Measurements from ENCODE around the gene PEX7.
"Not testable (repeated sequence)": the region's sequence is repeated elsewhere in the genome, so short reads cannot be mapped to it uniquely, and the experiment has no call there.

Gene PEX7

GRCh38 chr6:136904477-136904876 is 82.1 kb downstream of the PEX7 start:
- not testable (repeated sequence) for DNase-seq

DNA sequence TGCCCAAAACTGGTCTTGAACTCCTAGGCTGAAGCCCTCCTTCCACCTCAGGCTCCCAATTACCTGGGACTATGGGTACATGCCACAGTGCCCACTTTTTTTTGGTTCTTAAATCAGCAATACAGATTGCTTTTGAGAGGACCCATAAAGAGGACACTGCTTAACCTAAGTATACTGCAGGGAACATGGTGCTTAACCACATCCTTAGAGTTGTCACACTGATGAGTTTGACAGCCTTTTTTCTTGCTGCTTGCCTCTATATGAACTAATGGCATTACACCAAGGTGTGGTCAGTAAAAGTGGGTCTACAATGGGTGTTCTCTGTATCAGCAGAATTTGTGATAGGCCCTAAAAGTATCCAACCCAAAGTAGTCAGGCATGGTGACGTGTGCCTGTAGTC is 92.6 kb downstream of the PEX7 start:
- no peak for DNase-seq

GRCh38 chr6:136918706-136919105 is 96.3 kb downstream of the PEX7 start:
- no peak for DNase-seq

- DNase-seq = no peak
Measured at GRCh38 chr6:136920216-136920615, 97.8 kb downstream of the PEX7 start.

DNA sequence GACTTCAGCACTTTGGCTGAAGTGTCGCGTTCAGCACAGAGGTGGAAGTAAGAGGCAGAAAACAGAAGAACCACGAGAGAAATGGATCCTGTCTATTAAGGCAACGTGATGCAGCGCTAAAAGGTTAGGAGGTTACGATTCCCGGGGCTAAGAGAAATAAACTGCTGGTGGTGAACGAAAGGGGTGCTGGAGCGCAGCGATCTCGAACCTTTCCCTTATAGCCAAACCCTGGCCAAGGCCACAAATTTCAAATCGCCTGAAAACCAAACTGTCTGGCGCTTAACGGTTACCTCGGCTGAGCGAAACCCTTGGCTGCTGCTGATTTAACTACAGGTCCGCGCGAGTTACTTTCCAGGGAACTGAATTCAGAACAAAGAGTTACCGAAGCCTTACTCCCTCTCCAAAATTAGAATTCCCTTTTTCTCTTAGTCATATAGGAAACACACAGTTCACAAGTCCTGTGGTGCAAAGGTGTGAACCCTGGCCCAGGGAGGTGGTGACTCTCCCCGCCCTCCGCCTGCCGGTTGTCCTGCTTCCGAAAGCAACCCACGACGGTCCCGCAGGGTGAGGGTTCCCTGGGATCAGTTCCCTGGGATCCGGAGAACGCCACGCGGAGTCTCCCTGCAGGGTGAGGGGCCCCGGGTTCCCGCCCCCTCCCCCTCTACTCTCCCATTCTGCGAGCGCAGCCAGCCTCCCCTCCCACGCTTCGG is 98.4 kb downstream of the PEX7 start:
- DNase-seq = peak; percentile 31 to 45

GRCh38 chr6:136921381-136921935 is 99.1 kb downstream of the PEX7 start:
- peak; percentile 31 to 32 for DNase-seq

DNA sequence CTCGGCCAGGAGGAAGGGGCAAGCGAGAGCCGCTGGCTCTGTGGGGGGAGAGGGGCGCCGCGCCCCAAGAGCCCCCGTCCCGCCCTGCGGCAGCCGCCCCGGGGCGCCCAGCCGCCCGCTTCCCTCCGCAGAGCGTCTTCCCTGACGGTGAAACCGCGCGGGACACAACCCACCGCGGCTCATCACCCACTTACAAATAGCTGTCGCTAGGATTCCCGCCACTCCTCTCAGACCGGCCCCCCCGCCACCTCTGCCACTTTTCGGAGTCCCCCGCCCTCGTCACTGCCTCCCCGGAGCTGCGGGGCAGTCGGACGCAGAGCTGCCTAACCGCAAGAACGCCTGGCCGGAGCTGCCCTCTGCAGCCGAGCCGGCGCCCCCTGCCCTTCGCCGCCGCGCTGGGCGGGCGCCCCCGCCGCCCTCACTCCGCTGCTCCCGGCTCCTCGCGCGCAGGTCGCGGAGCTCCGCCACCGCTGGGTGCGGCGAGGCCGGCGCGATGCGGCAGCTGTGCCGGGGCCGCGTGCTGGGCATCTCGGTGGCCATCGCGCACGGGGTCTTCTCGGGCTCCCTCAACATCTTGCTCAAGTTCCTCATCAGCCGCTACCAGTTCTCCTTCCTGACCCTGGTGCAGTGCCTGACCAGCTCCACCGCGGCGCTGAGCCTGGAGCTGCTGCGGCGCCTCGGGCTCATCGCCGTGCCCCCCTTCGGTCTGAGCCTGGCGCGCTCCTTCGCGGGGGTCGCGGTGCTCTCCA is 99.7 kb downstream of the PEX7 start, which contains the start of gene SLC35D3:
TSS of gene SLC35D3 (plus strand) at position 366 of the 749 bp plus-strand sequence. CDS start at position 494, 128 bp downstream.
- DNase-seq = peak; percentile 40 to 51

- no peak for DNase-seq
Measured at GRCh38 chr6:136922685-136923006, 100.3 kb downstream of the PEX7 start.

DNA sequence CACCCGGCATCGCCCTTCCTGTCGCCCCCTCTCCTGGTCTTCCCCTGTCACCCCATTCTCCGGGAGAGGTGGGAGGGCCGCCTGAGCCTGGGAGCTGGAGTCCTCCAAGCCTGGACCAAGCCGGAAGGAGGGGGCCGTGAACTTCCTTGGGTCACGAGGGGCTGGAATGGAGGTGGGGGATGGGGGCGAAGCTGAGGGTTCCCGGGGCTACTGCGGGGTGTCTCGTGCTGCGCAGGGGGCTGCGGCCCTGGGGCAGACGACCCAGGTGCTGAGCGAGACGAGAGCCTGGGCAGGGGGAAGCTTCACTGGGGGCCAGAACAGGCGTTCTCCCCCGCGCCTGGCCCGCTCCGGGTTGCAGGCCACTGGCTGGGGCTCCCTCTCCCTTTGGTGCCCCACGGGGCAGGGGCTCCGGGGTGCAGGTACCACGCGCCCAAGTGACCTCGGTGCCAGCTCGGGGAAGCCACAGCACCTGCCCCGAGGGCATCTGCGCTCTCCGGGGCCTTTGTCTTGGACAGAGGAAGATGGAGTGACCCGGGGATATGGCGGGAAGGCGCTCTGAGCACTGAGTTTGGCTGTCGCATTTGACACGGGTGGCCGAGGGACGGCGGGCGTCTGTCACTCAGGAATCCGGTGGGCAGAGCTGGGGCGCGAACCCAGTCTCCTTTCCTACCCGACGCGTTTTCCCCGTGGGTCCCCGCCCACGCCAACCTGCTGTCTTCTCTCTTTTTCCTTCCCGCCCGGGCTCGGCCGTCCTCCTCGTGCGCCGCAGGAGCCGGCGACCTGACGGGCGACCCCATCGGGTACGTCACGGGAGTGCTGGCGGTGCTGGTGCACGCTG is 100.9 kb downstream of the PEX7 start:
- DNase-seq = peak; percentile 32 to 48

GRCh38 chr6:136923954-136924673 is 101.7 kb downstream of the PEX7 start:
- DNase-seq = no peak

GRCh38 chr6:136926383-136926782 is 104.0 kb downstream of the PEX7 start:
- no peak for DNase-seq

DNA sequence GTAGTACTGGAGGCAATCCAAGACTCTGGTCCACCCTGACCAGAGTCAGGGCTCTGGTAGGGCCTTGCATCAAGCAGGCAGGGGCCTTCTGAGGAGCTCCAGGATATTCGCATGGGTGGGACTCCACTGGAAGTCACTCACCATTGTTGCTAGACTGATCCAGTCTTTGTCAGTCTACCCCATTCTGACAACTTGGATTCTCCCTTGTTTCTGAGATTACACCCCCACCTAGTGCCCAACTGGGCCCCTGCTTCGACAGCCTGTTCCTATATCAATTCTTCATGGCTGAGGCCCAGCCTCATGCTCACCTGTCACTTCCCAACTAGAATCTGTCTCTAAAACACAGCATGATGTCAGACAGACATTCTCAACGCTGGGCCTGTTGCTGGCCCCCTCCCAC is 104.9 kb downstream of the PEX7 start:
- peak in 1 of 2 experiments; percentile 31 for DNase-seq

DNA sequence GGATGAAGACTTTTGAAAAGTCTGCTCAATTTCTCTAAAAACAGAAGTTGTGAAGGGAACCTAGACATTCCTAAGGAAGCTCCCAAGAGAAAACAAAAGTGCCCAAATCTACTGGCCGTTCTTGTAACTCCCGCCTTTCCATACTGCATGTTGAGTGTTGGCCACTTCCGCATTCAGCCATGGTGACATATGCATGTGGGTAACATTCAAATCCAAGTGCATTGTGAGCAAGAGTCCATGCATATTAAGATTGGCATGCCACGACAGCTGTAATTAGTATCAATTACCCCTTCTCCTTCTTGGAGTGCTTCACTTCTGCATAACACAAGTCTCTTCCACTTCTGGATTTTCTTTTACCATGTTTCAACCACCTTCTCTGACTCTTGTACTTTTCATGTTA is 108.1 kb downstream of the PEX7 start:
- DNase-seq = no peak

DNA sequence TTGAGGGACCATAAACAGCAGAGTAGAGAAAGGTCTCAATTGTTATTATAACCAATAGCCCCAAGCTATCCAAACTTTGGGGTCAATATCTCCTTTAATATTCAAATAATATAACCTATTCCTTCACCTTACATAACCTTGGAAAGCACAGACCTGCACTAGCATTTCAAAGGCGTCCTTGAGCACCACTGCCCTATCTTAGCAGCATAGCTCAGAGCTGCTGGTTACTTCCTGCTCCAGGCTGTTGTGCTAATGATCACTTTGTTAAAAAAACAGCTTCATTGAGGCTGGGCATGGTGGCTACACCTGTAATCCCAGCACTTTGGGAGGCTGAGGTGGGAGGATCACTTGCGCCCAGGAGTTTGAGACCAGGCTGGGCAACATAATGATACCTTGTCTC is 110.2 kb downstream of the PEX7 start:
- DNase-seq = no peak

DNA sequence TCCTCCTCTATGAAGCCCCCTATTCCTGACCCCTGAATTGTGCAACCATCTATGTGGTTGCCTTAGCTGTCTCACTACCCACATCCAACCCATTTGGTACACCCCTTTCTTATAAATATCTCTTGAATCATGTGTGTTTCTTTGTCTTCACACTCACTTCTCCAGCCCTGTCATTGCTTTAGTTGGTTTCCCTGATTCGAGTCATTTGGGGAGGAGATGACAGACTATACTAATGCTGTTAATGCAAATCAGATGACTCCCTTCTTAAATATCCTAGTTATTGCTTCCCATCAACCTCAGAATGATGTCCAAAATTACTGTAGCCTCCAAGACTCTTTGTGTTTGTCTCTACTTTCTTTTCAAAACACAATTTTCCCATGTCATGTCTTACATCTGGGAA is 122.7 kb downstream of the PEX7 start:
- DNase-seq = no peak

- DNase-seq = no peak
Measured at GRCh38 chr6:136945711-136946121, 123.3 kb downstream of the PEX7 start.

DNA sequence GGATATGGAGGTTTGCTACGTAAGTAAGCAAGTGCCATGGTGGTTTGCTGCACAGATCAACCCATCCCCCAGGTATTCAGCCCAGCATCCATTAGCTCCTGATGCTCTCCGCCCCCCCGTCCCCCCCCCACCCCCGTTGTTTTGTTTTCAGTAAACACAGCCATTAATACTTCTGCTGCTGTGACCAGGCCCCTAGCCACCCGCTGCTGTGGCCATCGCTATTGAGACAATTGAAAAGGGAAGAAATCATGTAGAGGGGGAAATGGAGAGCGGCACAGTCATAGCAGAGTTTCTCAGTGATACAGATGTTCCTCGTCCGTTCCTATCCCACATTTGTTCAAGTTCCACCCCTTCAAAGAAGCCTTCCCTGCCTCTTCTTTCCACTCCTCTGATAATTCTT is 124.6 kb downstream of the PEX7 start:
- DNase-seq = no peak

DNA sequence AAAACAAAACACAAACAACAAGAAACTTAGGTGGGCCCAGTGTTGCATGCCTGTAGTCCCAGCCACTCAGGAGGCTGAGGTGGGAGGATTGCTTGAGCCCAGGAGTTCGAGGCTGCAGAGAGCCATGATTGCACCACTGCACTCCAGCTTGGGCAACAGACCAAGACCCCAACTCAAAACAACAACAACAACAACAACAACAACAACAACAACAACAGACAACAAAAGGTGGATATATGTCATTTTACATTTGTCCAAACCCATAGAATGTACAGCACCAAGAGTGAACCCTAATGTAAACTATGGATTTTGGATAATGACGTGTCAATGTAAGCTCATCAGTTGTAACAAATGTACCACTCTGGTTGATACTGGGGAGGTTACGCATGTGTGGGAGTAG is 127.6 kb downstream of the PEX7 start:
- DNase-seq = not testable (repeated sequence)

GRCh38 chr6:136950436-136951126 is 128.2 kb downstream of the PEX7 start:
- no peak for DNase-seq

- DNase-seq = no peak
Measured at GRCh38 chr6:136952714-136953260, 130.4 kb downstream of the PEX7 start.

GRCh38 chr6:136955123-136955522 is 132.7 kb downstream of the PEX7 start:
- no peak for DNase-seq
